ENCODE results near the gene SLC38A9. TPM values are rescaled to one million over a fixed set of nuclear protein-coding genes. Genes with fewer than 3 reads are reported as not detected.
A peak's percentile ranks its signal among the peaks of the same experiment; 100 is the strongest.

SLC38A9 gene
- total RNA-seq, 1 experiment from 2014 or later = 27.0 TPM

- TF ChIP-seq USF2 (CRISPR knock-in tag; IDR thresholded peaks at IDR 0.05) = no peak
- no peak for TF ChIP-seq ZNF396 (CRISPR knock-in tag; IDR thresholded peaks at IDR 0.05; ENCODE audit: borderline replicate concordance)
- no peak for TF ChIP-seq SOX15 (CRISPR knock-in tag; IDR thresholded peaks at IDR 0.05)
- TF ChIP-seq ERG (CRISPR knock-in tag; IDR thresholded peaks at IDR 0.05) = no peak
- TF ChIP-seq GTF2I (CRISPR knock-in tag; conservative IDR thresholded peaks at IDR 0.05) = no peak
- no peak for TF ChIP-seq OVOL2 (CRISPR knock-in tag; IDR thresholded peaks at IDR 0.05; ENCODE audit: borderline replicate concordance)
- no peak for TF ChIP-seq ZNF512 (CRISPR knock-in tag; IDR thresholded peaks at IDR 0.05; ENCODE audit: borderline replicate concordance)
Measured at GRCh38 chr5:55629815-55630214, 82.3 kb downstream of the SLC38A9 start (continued).

- Mint-ChIP-seq H3K4me1 (peaks cover 56% of the 10 kb centered on the region), H3K27ac (peak overlapping the region; percentile 69)
Measured at GRCh38 chr5:55626790-55627189, 85.3 kb downstream of the SLC38A9 start.

GRCh38 chr5:55625913-55626312, 86.2 kb downstream of the SLC38A9 start:
- Mint-ChIP-seq H3K27me3 (ENCODE audit: low read depth) (no peaks in the 10 kb centered on the region), H3K9me3 (no peaks in the 10 kb centered on the region), H3K4me3 (peak overlapping the region; percentile 49), H3K36me3 (peaks cover 3% of the 10 kb centered on the region; the same call in 1 of the 2 replicates), H3K4me1 (peaks cover 58% of the 10 kb centered on the region), H3K27ac (peak overlapping the region; percentile 99)
- ChIA-PET CTCF (no interaction called here), POLR2A (no interaction called here)
- ATAC-seq = no peak
- TF ChIP-seq TEAD4 (CRISPR knock-in tag; IDR thresholded peaks at IDR 0.05) (no peak), PREB (CRISPR knock-in tag; IDR thresholded peaks at IDR 0.05; ENCODE audit: borderline replicate concordance) (no peak), USF2 (CRISPR knock-in tag; IDR thresholded peaks at IDR 0.05) (no peak), FOXK1 (CRISPR knock-in tag; IDR thresholded peaks at IDR 0.05) (no peak), TP53 (CRISPR knock-in tag; IDR thresholded peaks at IDR 0.05) (no peak), ZNF671 (CRISPR knock-in tag; IDR thresholded peaks at IDR 0.05) (no peak)
- no peak for DNase-seq (ENCODE audit: low spot score)

More at GRCh38 chr5:55626790-55627189, 85.3 kb downstream of the SLC38A9 start:
- Mint-ChIP-seq H3K36me3 (peaks cover 3% of the 10 kb centered on the region; the same call in 1 of the 2 replicates), H3K27me3 (ENCODE audit: low read depth) (no peaks in the 10 kb centered on the region), H3K9me3 (no peaks in the 10 kb centered on the region), H3K4me3 (no peak overlapping the region)
- no peak for DNase-seq (ENCODE audit: low spot score)
- ChIA-PET CTCF (no interaction called here), POLR2A (no interaction called here)
- TF ChIP-seq ZNF219 (CRISPR knock-in tag; IDR thresholded peaks at IDR 0.05; ENCODE audit: borderline replicate concordance) (no peak), PRRX2 (CRISPR knock-in tag; IDR thresholded peaks at IDR 0.05) (no peak)
- ATAC-seq = no peak

GRCh38 chr5:55625589-55625909, 86.6 kb downstream of the SLC38A9 start:
- Mint-ChIP-seq H3K36me3 (peaks cover 3% of the 10 kb centered on the region; the same call in 1 of the 2 replicates), H3K4me3 (peak overlapping the region; percentile 49), H3K9me3 (no peaks in the 10 kb centered on the region), H3K27ac (peak overlapping the region; percentile 99), H3K27me3 (ENCODE audit: low read depth) (no peaks in the 10 kb centered on the region), H3K4me1 (peaks cover 58% of the 10 kb centered on the region)
- DNase-seq (ENCODE audit: low spot score) = peak; percentile 30
- ATAC-seq = peak; percentile 93
- ChIA-PET CTCF (no interaction called here), POLR2A (no interaction called here)
- TF ChIP-seq ZBTB43 (CRISPR knock-in tag; IDR thresholded peaks at IDR 0.05) (no peak), FOXP1 (CRISPR knock-in tag; IDR thresholded peaks at IDR 0.05; ENCODE audit: borderline replicate concordance) (no peak), SOX15 (CRISPR knock-in tag; IDR thresholded peaks at IDR 0.05) (no peak)

Data from WTC11 (cell line).